ENCODE measurements around the gene EVI5L. TPM values are rescaled to one million over a fixed set of nuclear protein-coding genes. Genes with fewer than 3 reads are reported as not detected.

Gene EVI5L
- polyA plus RNA-seq, 3 donors, result 0.76 to 5.7 (median 1.3) TPM

- WGBS (ENCODE audit: insufficient coverage), result 95% methylated on average over 13 of the region's 19 CpGs
- Histone ChIP-seq H3K4me2 (replicated peaks; ENCODE audit: extremely low read depth, low read length, poor library complexity, severe bottlenecking) (no peak overlapping the region), H3K4me3 (replicated peaks in 1 of 3; ENCODE audit: low read depth in 2 of 3, low read length in 3 of 3) (no peak overlapping the region), H3K36me3 (replicated peaks in 1 of 2; ENCODE audit: control insufficient read depth in 1 of 2, insufficient read depth in 2 of 2, low read length in 2 of 2) (no peaks in the 10 kb centered on the region), H3K27ac (ENCODE audit: low read depth in 1 of 2, low read length in 2 of 2) (no peak overlapping the region), H3K9me3 (replicated peaks in 1 of 2; ENCODE audit: control insufficient read depth in 1 of 2, insufficient read depth in 1 of 2, low read length in 2 of 2) (no peaks in the 10 kb centered on the region), H2AFZ (ENCODE audit: insufficient read depth, low read depth, low read length, poor library complexity, severe bottlenecking) (no peak overlapping the region), H4K20me1 (ENCODE audit: insufficient read depth, low read length) (no peaks in the 10 kb centered on the region), H3K79me2 (ENCODE audit: insufficient read depth, low read length) (no peaks in the 10 kb centered on the region), H3K4me1 (ENCODE audit: control insufficient read depth in 1 of 2, insufficient read depth in 2 of 2, low read length in 2 of 2) (peaks cover 4 to 8% of the 10 kb centered on the region in 2 donors), H3K9ac (ENCODE audit: insufficient read depth, low read length, poor library complexity, severe bottlenecking) (no peak overlapping the region), H3K27me3 (ENCODE audit: control insufficient read depth in 2 of 2, insufficient read depth in 2 of 2, low read length in 2 of 2) (no peaks in the 10 kb centered on the region)
- peaks cover 4% of the 10 kb centered on the region for H3K4me1 Mint-ChIP-seq
- peaks cover 0 to 6% (median 4%) of the 10 kb centered on the region in 3 donors for H3K27me3 Mint-ChIP-seq (ENCODE audit: low read depth in 3 of 3)
- DNase-seq, result no peak
- no peak overlapping the region for H3K4me3 Mint-ChIP-seq
- intact Hi-C loops (cut with micrococcal nuclease), result no loop called here
- peaks cover 0 to 7% of the 10 kb centered on the region in 2 donors for H3K36me3 Mint-ChIP-seq
- H3K9me3 Mint-ChIP-seq, result no peaks in the 10 kb centered on the region
- H3K27ac Mint-ChIP-seq, result no peak overlapping the region
- no peak for TF ChIP-seq CTCF (IDR thresholded peaks at IDR 0.05)
Measured at GRCh38 chr19:7850945-7851622, 21.1 kb downstream of the EVI5L start.

GRCh38 chr19:7851623-7852500 is 21.8 kb downstream of the EVI5L start:
- WGBS (ENCODE audit: insufficient coverage), result 93% methylated on average over 21 of the region's 26 CpGs
- Histone ChIP-seq H2AFZ (ENCODE audit: insufficient read depth, low read depth, low read length, poor library complexity, severe bottlenecking) (no peak overlapping the region), H3K27ac (ENCODE audit: low read depth in 1 of 2, low read length in 2 of 2) (no peak overlapping the region), H3K9me3 (replicated peaks in 1 of 2; ENCODE audit: control insufficient read depth in 1 of 2, insufficient read depth in 1 of 2, low read length in 2 of 2) (no peaks in the 10 kb centered on the region), H3K4me2 (replicated peaks; ENCODE audit: extremely low read depth, low read length, poor library complexity, severe bottlenecking) (no peak overlapping the region), H3K36me3 (replicated peaks in 1 of 2; ENCODE audit: control insufficient read depth in 1 of 2, insufficient read depth in 2 of 2, low read length in 2 of 2) (no peaks in the 10 kb centered on the region), H3K79me2 (ENCODE audit: insufficient read depth, low read length) (no peaks in the 10 kb centered on the region), H3K4me1 (ENCODE audit: control insufficient read depth in 1 of 2, insufficient read depth in 2 of 2, low read length in 2 of 2) (peaks cover 4 to 8% of the 10 kb centered on the region in 2 donors), H3K4me3 (replicated peaks in 1 of 3; ENCODE audit: low read depth in 2 of 3, low read length in 3 of 3) (no peak overlapping the region), H3K9ac (ENCODE audit: insufficient read depth, low read length, poor library complexity, severe bottlenecking) (no peak overlapping the region), H3K27me3 (ENCODE audit: control insufficient read depth in 2 of 2, insufficient read depth in 2 of 2, low read length in 2 of 2) (no peaks in the 10 kb centered on the region), H4K20me1 (ENCODE audit: insufficient read depth, low read length) (no peaks in the 10 kb centered on the region)
- DNase-seq, result no peak
- Mint-ChIP-seq H3K36me3 (peaks cover 0 to 7% of the 10 kb centered on the region in 2 donors), H3K4me3 (no peak overlapping the region), H3K27me3 (ENCODE audit: low read depth in 3 of 3) (peaks cover 0 to 6% (median 4%) of the 10 kb centered on the region in 3 donors), H3K9me3 (no peaks in the 10 kb centered on the region), H3K4me1 (peaks cover 4% of the 10 kb centered on the region), H3K27ac (no peak overlapping the region)
- intact Hi-C loops (cut with micrococcal nuclease), result no loop called here
- no peak for TF ChIP-seq CTCF (IDR thresholded peaks at IDR 0.05)
